ENCODE results near the gene SLC4A4.

Gene SLC4A4

GRCh38 chr4:71444395-71444794, 105.6 kb downstream of the SLC4A4 start:
- H3K4me2 ChIP-seq, result peak overlapping the region; percentile 33; the same call in 1 of the 2 replicates
- no peak for TF ChIP-seq CTCF (conservative IDR thresholded peaks at IDR 0.05; ENCODE audit: low read depth, low read length)
- no peak overlapping the region for H3K9ac ChIP-seq
- H3K27ac ChIP-seq, result no peak overlapping the region
- H2AFZ ChIP-seq (ENCODE audit: low read depth), result no peak overlapping the region
- H3K36me3 ChIP-seq (ENCODE audit: insufficient read depth), result no peaks in the 10 kb centered on the region
- no peak overlapping the region for H3K4me3 ChIP-seq (IDR thresholded peaks at IDR 0.05; ENCODE audit: insufficient read depth, low read depth, low read length)
- no peaks in the 10 kb centered on the region for H3K27me3 ChIP-seq (ENCODE audit: insufficient read depth, low read depth)
- no peaks in the 10 kb centered on the region for H3K79me2 ChIP-seq (ENCODE audit: insufficient read depth, low read depth)
- no peaks in the 10 kb centered on the region for H4K20me1 ChIP-seq (ENCODE audit: insufficient read depth)
- H3K4me1 ChIP-seq (ENCODE audit: low read depth, poor library complexity, severe bottlenecking), result peaks cover 65% of the 10 kb centered on the region

- Histone ChIP-seq H4K20me1 (ENCODE audit: insufficient read depth) (no peaks in the 10 kb centered on the region), H3K9ac (no peak overlapping the region), H3K4me2 (peak overlapping the region; percentile 33; the same call in 1 of the 2 replicates), H3K79me2 (ENCODE audit: insufficient read depth, low read depth) (no peaks in the 10 kb centered on the region), H3K36me3 (ENCODE audit: insufficient read depth) (no peaks in the 10 kb centered on the region), H3K4me1 (ENCODE audit: low read depth, poor library complexity, severe bottlenecking) (peaks cover 60% of the 10 kb centered on the region), H3K27ac (peak overlapping the region; percentile 37; the same call in 1 of the 2 replicates), H2AFZ (ENCODE audit: low read depth) (no peak overlapping the region), H3K27me3 (ENCODE audit: insufficient read depth, low read depth) (no peaks in the 10 kb centered on the region), H3K4me3 (IDR thresholded peaks at IDR 0.05; ENCODE audit: insufficient read depth, low read depth, low read length) (peak overlapping the region; percentile 67)
- no peak for TF ChIP-seq CTCF (conservative IDR thresholded peaks at IDR 0.05; ENCODE audit: low read depth, low read length)
These were observed 107.0 kb downstream of the SLC4A4 start for GRCh38 chr4:71445811-71446210.

- Histone ChIP-seq H3K27ac (peak overlapping the region; percentile 37; the same call in 1 of the 2 replicates), H3K79me2 (ENCODE audit: insufficient read depth, low read depth) (no peaks in the 10 kb centered on the region), H3K9ac (no peak overlapping the region), H3K4me1 (ENCODE audit: low read depth, poor library complexity, severe bottlenecking) (peaks cover 53% of the 10 kb centered on the region), H3K36me3 (ENCODE audit: insufficient read depth) (no peaks in the 10 kb centered on the region), H3K4me2 (peak overlapping the region; percentile 27; the same call in 1 of the 2 replicates), H3K27me3 (ENCODE audit: insufficient read depth, low read depth) (no peaks in the 10 kb centered on the region), H4K20me1 (ENCODE audit: insufficient read depth) (no peaks in the 10 kb centered on the region), H2AFZ (ENCODE audit: low read depth) (no peak overlapping the region), H3K4me3 (IDR thresholded peaks at IDR 0.05; ENCODE audit: insufficient read depth, low read depth, low read length) (peak overlapping the region; percentile 67)
- TF ChIP-seq CTCF (conservative IDR thresholded peaks at IDR 0.05; ENCODE audit: low read depth, low read length), result no peak
These were observed 107.8 kb downstream of the SLC4A4 start for GRCh38 chr4:71446479-71447081.

- H3K4me3 ChIP-seq (IDR thresholded peaks at IDR 0.05; ENCODE audit: insufficient read depth, low read depth, low read length), result no peak overlapping the region
- no peaks in the 10 kb centered on the region for H3K36me3 ChIP-seq (ENCODE audit: insufficient read depth)
- no peaks in the 10 kb centered on the region for H3K79me2 ChIP-seq (ENCODE audit: insufficient read depth, low read depth)
- H3K4me2 ChIP-seq, result no peak overlapping the region
- no peaks in the 10 kb centered on the region for H4K20me1 ChIP-seq (ENCODE audit: insufficient read depth)
- H3K4me1 ChIP-seq (ENCODE audit: low read depth, poor library complexity, severe bottlenecking), result peaks cover 37% of the 10 kb centered on the region
- H2AFZ ChIP-seq (ENCODE audit: low read depth), result no peak overlapping the region
- H3K27me3 ChIP-seq (ENCODE audit: insufficient read depth, low read depth), result no peaks in the 10 kb centered on the region
- TF ChIP-seq CTCF (conservative IDR thresholded peaks at IDR 0.05; ENCODE audit: low read depth, low read length), result no peak
- no peak overlapping the region for H3K9ac ChIP-seq
- no peak overlapping the region for H3K27ac ChIP-seq
These were observed 110.2 kb downstream of the SLC4A4 start for GRCh38 chr4:71449040-71449439.

Data from KMS-11 (cell line).